Left renal cortex interstitium (tissue), 4 donors: ENCODE results near the gene RCOR1. TPM values are rescaled to one million over a fixed set of nuclear protein-coding genes. Genes with fewer than 3 reads are reported as not detected.
"Not testable (repeated sequence)": the region's sequence is repeated elsewhere in the genome, so short reads cannot be mapped to it uniquely, and the experiment has no call there.

ENCODE experiments used
- DNase-seq, 4 donors: peaks; one replicate each; pipeline ENCODE4 v3.0.0-alpha.2; 2013; ENCODE audit warnings: low read depth in 4 of 4, low spot score in 2 of 4, missing footprints in 1 of 4
- polyA plus RNA-seq, 4 donors: library from polyadenylated mRNA; unstranded; fragments of 120-200 nt; gene quantifications; one replicate each; pipeline ENCODE4 v1.2.1, GENCODE V29; 2013; ENCODE audit not compliant: insufficient read length in 4 of 4

The RCOR1 gene
- polyA plus RNA-seq, 4 donors, result 31.0 to 42.5 (median 37.8) TPM

DNA sequence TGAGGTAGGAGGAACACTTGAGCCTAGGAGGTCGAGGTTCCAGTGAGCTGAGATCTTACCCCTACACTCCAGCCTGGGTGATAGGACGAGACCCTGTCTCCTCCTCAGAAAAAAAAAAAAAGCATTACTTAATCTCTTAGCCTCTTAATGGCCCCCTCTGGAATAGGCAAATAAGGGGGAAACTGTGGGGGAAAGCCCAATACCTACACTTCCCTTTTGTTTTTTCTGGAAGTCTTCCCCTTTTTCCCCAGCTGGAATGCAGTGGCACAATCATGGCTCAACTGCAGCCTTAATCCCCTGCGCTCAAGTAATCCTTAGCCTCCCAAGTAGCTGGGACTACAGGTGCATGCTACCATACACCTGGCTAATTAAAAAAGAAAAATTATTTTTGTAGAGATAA lies 32.2 kb downstream of the RCOR1 start:
- no peak for DNase-seq

DNA sequence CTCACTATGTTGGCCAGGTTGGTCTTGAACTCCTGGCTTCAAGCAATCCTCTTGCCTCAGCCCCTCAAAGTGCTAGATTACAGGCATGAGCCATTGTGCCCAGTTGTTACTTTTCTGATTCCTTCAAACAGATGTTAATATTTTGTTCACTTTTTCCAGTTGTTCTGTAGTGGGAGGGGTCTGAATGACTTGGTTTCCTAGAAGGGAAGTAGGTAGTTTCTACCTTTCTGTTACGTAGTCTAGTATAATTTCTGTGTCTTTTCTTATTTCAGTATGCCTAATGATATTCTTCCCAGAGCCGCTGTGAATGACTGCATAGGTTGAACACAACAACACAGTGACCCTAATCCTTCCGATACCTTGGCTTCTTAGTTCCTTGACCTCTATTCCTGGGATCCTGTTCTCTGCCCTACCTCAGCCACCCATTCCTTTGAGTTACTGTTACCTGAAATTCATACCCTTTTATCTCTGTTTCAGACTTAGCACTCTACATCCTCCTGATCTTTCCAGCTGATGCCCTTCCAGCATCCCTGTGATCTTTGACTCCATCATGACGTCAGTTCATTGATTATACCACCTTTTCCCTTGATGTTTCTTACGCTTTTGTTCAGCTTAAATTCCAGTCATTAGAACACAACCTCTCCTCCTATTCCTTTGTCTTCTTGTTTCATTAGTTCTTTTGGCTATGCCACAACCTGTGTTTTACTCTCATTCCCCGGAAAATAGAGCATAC lies 33.3 kb downstream of the RCOR1 start:
- no peak for DNase-seq

DNA sequence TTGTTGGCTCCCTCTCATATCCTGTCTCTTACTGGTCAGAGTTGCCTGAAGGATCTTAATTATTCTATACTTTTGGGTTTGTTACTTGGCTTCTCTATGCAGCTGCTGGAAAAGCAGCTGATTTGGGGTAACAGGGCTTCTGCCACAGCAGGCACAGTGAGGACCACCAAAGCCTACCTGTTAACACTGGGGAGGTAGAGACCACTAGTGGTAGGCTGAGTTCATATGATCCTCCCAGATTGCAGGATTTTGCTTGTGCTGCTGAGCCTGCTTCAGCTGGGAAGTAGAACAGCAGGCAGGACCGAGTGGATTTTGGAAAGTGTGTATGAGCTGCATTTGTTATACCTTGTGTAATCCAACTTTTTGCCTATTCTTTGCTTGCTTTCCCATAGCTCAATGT lies 34.1 kb downstream of the RCOR1 start:
- DNase-seq, result no peak

DNA sequence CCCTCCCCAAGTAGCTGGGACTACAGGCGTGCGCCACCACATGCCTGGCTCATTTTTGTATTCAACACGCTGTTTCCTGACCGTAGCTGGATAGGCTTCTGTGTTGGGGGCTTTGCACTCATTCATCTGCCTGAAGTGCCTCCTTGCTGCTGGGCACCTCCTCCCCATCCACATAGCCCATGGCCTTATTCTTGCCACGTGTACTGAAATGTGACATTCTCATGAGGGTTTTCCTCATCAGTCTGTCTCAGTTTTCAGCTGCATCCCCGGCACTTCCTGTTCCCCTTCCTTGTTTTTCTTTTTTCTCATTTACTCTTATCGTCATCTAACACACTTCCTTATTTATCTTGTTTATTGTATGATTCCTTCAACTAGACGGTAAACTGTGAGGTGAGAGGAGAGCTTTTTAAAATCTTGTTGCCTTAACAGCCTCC lies 36.6 kb downstream of the RCOR1 start:
- DNase-seq, result no peak

DNA sequence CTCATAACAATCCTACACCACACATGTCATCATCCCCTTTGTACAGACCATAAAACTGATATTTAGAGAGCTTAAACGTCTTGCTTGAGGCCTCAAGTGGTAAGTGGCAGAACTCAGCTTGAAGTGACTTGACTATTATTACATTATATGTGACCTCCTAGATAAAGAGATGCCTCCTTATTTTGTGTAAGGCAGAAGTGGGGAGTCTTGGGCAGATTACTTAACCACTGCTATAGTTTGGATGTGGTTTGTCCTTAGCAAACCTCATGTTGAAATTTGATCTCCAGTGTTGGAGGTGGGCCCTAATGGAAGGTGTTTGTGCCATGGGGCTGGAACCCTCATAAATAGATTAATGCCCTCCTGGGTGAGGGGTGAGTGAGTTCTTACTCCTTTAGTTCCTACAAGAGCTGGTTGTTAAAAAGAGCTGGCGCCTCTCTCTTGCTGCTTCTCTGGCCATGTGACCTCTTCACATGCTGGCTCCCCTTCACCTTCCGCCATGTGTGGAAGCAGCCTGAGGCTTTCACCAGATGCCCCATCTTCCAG lies 37.4 kb downstream of the RCOR1 start:
- no peak for DNase-seq

DNA sequence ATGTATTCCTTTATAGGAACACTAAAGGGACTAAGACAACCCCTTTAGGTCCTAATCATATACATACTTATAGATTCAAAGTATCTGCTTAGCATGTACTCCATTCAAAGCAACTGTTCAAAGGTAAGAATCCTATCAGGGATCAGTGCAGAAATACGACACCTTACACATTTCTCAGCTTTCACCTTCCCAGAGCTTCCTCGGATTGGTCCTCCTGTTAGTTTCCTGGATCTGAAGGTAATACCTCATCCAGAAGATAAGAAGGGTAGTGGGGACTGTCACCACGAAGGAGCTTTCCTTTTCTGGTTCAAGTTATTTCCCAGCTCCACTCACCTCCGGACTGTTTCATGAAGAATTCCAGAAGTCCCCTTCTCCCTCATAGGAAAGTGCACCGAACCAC lies 38.0 kb downstream of the RCOR1 start:
- no peak for DNase-seq

DNA sequence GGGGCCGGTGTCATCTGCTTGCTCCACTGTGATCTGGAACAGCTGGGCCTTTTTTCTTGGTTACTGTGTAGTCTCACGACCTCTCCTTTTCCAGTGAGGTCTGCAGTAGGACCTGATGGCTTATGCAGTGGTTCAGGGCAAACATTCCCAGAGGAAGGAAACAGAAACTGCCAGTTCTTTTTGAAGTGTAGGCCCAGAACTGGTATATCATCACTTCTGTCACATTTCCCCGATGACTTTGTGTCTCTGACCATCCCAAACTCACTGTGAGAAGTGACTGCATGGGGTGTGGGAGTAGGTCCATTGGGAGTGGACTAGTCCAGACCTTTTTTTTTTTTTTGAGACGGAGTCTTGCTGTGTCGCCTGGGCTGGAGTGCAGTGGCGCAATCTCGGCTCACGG lies 38.4 kb downstream of the RCOR1 start:
- no peak for DNase-seq

DNA sequence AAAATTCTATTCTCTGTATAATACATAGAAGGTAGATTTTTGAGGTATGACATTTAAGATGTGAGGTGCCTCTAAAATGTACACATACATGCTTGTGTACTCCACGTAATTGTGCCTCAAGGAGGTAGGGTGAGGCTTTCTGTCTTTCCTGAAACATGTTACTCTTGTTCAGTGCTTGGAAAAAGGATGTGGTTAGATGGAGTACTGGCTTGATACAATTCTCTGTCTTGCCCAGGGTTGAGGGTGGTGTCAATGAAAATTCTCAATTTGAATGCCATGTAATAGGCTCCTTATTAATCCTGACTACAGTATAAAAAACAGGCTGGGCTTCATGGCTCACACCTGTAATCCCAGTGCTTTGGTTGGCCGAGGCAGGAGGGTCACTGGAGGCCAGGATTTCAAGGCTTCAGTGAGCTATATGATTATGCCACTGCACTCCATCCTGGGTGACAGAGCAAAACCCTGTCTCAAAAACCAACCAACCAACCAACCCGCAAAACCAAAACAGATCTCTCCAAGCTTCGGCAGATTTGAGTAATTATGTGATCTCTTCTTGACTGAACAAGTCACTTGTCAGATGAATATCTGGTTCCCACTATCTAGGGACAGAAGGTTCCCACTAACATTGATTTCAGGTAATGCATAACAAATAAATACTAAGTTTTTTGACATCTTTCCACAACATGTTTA lies 41.6 kb downstream of the RCOR1 start:
- DNase-seq, result no peak

DNA sequence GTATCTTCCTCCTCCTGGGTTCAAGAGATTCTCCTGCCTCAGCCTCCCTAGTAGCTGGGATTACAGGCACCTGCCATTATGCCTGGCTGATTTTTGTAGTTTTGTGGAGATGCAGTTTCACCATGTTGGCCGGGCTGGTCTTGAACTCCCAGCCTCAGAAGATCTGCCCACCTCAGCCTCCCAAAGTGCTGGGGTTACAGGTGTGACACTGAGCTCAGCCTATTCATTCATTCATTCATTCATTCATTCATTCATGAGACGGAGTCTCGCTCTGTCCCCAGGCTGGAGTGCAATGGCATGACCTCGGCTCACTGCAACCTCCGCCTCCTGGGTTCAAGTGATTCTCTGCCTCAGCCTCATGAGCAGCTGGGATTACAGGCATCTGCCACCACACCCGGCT lies 47.2 kb downstream of the RCOR1 start:
- not testable (repeated sequence) for DNase-seq

DNA sequence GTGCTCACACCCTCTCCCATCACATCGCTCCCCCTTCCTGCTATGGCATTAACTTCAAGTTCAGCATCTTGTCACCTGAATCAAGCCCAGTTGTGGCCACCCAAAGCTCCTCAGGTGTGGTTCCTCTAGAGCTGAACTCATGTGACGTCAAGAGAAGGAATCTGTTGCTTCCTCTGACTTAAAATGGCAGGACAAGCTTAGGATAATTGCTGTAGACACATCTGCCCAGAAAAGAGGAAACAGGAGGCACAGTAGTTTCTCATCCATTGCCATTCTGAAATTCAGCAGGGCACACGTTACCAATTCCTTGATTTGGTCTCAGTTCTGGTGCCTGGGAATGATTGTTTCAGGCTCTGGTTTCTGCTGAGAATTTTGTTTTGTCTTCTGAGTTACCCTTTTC lies 52.1 kb downstream of the RCOR1 start:
- no peak for DNase-seq

DNA sequence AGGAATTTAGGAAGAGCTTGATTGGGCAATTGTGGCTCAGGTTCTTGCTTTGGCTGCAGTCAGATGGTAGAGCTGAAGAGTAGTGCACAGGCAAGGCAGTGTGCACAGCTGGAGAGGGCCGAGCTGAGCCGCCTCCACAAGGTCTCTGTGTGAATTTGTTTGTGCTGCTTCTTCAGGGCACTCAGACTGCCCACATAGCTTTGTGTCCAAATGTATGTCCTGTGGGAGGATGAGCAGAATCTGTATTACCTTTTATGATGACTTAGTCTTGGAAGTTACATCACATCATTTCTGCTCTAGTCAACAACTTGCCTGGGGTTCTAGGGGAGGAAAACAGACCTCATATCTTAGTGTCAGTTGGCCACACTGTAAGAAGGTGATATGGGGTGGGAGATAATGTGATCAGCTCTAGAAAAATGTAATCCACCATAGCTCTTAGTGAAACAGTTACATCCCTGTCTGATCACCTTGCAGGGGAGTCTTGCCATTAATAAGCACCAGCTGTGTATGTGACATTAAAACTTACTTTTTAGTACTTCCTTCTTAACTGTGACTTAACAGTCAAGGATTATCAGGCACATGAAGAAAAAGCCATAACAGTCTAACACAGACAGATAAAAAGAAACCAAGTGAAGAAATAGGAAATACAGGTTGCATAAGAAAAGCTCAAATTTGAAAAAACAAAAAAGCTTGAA lies 53.4 kb downstream of the RCOR1 start:
- no peak for DNase-seq

DNA sequence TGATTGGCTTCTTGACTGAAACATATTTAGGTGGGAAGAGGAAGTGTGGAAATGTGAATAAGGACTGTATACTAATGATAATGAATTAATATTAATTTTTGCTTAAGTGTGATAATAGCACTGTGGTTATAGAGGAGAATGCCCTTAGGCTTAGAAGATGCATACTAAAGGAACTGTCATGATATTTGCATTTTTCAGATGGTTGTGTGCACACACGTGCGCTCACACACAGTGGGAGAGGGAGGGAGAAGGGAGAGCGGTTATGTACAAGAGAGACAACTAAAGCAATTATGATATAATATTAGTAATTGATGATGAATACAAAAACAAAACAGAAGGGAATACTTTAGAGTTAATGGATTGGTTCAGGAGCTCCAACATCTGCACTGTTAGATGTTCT lies 54.2 kb downstream of the RCOR1 start:
- DNase-seq, result no peak

DNA sequence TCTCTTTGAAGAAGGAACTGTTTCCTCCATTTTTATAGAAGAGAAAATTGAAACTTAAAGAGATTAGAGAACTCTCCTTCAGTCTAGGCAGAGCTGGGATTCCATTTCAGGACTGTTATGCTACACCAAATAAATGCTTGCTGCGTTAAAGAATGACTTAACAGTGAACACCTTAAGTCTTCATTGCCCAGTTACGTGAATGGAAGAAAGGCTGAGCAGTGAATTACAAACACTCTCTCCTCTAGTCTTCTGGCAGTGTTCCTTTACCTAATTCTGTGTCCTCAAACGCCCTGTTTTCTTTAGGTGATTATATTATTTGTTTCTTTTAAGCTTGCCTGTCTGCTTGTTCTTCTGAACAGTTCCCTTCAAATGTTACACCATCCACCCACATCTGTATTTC lies 59.7 kb downstream of the RCOR1 start:
- DNase-seq, result no peak

DNA sequence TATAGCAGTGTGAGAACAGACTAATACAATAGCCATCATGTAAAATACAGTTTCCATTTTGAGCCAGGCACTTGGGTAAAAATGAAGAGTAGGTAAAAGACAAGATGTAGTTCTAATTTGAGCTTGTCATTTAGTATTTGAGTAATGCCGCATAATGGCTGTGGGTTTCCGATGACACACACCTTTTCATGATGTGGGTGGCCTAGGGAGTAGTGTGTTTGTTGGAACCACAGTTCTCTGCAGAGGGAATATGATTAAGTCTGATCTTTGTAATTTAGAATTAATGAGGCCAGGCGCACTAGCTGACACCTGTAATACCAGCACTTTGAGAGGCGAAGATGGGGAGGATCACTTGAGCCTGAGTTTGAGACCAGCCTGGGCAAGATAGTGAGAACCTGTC lies 61.8 kb downstream of the RCOR1 start:
- DNase-seq, result no peak

DNA sequence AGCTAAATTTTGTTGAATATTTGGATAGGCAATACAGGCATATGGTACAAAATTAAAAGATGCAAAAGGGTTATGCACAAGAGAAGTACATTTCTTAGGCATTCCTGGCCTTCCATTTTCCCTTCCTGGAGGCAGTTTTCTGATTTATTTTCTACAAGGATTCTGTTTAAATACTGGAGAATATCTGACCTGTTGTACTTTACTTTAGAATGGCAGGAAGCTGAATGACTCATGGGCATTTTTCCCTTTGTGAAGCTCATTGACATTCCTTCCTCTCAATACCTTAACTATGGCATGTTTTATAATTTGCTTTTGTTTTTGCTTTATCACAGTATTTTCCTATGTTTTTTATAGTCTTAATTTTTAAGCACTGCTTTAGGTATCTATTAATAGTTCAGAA lies 62.7 kb downstream of the RCOR1 start:
- DNase-seq, result no peak

DNA sequence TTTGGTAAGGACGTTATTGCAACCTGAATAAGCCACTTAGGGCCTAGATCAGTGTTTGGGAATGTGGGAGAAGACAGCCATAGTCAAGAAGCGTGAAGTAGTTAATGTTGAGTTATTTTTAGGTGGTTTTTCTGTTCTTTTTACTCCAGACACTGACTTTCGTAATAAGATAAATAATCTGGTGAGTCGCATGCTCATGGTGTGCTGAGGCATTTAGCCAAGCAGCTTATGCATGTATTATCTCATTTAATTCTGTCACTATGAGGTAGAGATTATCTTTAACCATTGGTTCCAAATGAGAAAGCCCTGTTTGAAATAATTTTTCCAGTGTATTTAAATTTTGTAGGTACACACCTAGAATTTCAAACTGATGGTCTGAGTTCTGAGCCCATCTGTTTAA lies 67.3 kb downstream of the RCOR1 start:
- DNase-seq, result no peak

DNA sequence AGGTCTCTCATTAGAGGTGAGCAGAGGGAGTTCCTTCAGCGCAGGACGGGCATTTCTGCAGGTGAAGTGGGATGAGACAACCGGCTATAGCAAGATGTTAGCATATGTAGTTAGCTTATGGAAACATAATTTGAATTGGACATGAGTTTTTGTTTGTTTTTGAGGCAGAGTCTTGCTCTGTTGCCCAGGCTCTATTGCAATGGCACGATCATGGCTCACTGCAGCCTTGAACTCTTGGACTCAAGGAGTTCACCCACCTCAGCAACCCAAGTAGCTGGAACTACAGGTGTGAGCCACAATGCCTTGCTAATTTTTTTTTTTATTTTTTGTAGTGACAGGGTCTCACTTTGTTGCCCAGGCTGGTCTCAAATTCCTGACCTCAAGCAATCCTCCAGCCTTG lies 69.2 kb downstream of the RCOR1 start:
- DNase-seq, result no peak

DNA sequence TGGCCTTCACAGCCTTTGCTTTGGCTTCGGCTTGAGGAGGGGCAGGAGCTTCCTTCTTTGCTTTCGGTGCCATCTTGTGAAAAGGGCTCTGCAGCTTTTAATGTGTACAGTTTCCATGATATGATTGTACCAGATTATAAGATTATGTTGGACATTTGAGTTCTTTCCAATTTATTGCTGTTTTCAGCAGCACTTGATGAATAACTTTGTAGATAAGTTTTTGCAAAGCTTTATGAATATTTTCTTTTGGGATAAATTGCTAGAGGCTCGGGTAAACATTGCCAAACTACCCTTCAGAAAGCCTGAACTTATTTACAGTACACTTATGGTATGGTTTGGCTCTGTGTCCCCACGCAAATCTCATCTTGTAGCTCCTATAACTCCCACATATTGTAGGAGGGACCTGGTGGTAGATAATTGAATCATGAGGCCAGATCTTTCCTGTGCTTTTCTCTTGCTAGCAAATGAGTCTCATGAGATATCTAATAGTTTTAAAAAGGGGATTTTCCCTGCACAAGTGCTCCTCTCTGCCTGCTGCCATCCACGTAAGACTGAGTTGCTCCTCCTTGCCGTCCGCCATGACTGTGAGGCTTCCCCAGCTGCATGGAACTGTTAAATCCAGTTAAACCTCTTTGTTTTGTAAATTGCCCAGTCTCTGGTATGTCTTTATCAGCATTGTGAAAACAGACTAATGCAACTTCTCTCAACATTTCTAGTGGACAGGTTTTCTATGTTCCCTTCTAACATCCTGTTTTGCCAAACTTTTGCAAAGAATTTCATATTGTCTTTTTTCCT lies 70.4 kb downstream of the RCOR1 start:
- no peak for DNase-seq

DNA sequence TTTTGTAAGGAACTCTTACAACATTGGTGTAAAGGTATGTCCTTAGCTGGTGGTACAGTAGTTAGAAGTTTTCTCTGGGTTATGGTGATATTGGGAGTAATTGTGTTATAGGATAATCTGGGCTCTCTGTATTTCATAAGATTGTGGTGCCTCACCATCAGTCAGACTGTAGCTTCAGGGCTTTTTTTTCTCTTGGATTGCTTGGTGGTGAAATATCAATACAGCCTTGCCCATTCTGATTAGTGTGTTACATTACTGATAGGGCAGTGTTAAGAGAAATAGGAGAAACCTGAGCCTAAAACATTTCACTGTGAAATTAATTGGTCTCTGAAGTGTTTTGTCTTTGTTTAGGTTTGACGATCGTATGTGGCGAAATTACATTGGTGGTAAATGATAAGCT lies 71.0 kb downstream of the RCOR1 start:
- DNase-seq, result no peak

DNA sequence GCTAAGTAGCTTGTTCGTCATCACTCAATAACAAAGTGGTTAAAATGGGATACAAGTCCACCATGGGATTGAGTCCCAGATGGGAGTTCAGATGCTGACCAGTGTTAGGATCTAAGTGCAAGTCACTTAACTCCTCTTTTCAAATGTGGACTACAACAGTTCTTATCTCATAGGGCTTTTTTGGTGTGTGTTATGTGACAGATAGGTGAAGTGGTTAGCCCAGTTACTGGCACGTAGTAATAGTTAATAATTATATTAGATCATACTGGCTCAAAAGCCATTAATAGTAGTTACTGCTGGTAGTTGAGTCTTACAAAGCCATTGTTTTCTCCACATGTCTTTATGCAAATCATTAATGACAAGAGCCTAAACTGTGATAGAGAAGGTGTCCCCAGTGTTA lies 73.2 kb downstream of the RCOR1 start:
- no peak for DNase-seq

DNA sequence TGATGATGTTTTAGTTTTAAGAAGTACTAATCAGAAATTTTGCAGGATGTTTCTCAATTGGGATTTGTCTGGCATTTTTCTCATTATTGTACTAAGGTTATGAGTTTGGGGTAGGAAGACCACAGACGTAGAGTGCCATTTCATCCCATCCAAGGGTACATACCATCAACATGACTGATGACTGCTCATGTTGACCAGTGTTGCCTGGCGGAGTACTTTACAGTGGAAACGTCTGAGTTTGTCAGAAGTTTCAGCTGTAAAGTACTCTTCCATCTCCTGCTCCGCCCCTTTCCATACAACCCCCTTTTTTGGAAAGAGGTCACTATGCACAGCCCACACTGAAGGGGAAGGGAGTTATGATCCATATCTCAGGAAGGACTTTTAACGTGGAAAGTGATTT lies 74.2 kb downstream of the RCOR1 start:
- no peak for DNase-seq
